Mammary epithelial cell (primary cell): Measurements from ENCODE around the gene TEKT3.

ENCODE experiments used
- EZH2 ChIP-seq: IDR thresholded peaks from 2 replicates; pipeline ENCODE4 v1.6.1; 2012; ENCODE audit warnings: low read length, inconsistent platforms, borderline replicate concordance
- TF ChIP-seq, protein P1 (sequence below), 2 donors: IDR thresholded peaks in 1 of 2; conservative IDR thresholded peaks in 1 of 2; 2 replicates each; pipeline ENCODE4 v1.5.1; 2011 to 2012; ENCODE audit warnings: inconsistent platforms in 2 of 2, low read length in 2 of 2, mild to moderate bottlenecking in 2 of 2, control low read depth in 1 of 2, low read depth in 1 of 2; ENCODE audit not compliant: insufficient read depth in 1 of 2; ENCODE audit errors: extremely low read depth in 1 of 2

DNA sequence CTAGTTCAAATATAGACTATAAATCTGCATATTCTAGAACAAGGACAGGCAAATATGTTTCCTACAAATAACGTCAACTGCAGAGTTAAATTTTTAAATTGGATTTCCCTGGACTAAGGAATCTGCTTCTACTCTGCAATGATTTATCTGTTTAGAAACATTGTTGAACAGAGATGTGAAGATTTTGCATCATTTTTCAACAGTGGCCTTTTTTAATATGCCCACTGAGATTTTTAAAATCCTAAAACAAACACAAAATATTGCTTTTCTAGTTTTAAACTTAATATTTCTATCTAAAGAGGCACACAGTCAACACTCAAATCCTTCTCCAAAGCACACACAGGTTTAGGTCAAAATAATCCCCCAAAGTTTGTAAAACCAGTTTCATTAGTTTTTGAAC lies 52.5 kb downstream of the TEKT3 start:
- TF ChIP-seq, protein P1, sequence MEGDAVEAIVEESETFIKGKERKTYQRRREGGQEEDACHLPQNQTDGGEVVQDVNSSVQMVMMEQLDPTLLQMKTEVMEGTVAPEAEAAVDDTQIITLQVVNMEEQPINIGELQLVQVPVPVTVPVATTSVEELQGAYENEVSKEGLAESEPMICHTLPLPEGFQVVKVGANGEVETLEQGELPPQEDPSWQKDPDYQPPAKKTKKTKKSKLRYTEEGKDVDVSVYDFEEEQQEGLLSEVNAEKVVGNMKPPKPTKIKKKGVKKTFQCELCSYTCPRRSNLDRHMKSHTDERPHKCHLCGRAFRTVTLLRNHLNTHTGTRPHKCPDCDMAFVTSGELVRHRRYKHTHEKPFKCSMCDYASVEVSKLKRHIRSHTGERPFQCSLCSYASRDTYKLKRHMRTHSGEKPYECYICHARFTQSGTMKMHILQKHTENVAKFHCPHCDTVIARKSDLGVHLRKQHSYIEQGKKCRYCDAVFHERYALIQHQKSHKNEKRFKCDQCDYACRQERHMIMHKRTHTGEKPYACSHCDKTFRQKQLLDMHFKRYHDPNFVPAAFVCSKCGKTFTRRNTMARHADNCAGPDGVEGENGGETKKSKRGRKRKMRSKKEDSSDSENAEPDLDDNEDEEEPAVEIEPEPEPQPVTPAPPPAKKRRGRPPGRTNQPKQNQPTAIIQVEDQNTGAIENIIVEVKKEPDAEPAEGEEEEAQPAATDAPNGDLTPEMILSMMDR (conservative IDR thresholded peaks at IDR 0.05 in 1 of 2, IDR thresholded peaks at IDR 0.05 in 1 of 2; ENCODE audit: extremely low read depth in 1 of 2, insufficient read depth in 1 of 2, low read depth in 1 of 2, low read length in 2 of 2): no peak
- TF ChIP-seq EZH2: no peak
